SK-N-SH (cell line): ENCODE data around the gene NALCN.

Source experiments
- GABPA ChIP-seq: IDR thresholded peaks from 2 replicates; pipeline ENCODE4 v1.4.0; 2012; ENCODE audit warnings: low read depth, mild to moderate bottlenecking
- TF ChIP-seq, protein P1 (sequence below): fragments of 200-600 bp; sonication (generic); IDR thresholded peaks from 2 replicates; pipeline ENCODE4 v1.6.1; 2017; ENCODE audit warnings: antibody characterized with exemption, mild to moderate bottlenecking, moderate library complexity
- TF ChIP-seq, protein P2 (sequence below): IDR thresholded peaks from 2 replicates; pipeline ENCODE4 v1.4.0; 2012; ENCODE audit warnings: low read depth, borderline replicate concordance

DNA sequence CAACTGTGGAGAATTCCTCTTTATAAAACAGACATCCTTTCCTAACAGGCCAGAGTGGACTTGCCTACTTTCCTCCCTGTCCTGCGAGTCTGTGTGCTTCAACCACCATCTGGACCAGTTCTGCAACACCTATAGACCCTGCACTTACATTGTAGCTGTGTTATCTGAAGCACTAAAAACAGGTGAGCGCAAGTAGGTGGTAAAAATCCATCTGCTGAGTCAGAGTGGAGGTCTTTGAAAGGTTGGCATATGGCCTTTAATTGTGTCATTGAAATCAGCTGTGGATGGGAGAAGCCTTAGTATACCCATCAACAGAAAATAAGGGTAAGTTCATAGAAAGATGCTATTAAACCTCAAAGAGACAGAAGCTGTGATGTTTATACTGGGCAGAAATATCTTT, 7.6 kb upstream of the NALCN start:
- TF ChIP-seq, protein P1, sequence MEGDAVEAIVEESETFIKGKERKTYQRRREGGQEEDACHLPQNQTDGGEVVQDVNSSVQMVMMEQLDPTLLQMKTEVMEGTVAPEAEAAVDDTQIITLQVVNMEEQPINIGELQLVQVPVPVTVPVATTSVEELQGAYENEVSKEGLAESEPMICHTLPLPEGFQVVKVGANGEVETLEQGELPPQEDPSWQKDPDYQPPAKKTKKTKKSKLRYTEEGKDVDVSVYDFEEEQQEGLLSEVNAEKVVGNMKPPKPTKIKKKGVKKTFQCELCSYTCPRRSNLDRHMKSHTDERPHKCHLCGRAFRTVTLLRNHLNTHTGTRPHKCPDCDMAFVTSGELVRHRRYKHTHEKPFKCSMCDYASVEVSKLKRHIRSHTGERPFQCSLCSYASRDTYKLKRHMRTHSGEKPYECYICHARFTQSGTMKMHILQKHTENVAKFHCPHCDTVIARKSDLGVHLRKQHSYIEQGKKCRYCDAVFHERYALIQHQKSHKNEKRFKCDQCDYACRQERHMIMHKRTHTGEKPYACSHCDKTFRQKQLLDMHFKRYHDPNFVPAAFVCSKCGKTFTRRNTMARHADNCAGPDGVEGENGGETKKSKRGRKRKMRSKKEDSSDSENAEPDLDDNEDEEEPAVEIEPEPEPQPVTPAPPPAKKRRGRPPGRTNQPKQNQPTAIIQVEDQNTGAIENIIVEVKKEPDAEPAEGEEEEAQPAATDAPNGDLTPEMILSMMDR, result no peak
- no peak for TF ChIP-seq GABPA
- TF ChIP-seq, protein P2, sequence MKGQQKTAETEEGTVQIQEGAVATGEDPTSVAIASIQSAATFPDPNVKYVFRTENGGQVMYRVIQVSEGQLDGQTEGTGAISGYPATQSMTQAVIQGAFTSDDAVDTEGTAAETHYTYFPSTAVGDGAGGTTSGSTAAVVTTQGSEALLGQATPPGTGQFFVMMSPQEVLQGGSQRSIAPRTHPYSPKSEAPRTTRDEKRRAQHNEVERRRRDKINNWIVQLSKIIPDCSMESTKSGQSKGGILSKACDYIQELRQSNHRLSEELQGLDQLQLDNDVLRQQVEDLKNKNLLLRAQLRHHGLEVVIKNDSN, result no peak
